ENCODE results near the gene COL18A1. TPM values are rescaled to one million over a fixed set of nuclear protein-coding genes. Genes with fewer than 3 reads are reported as not detected.
"Not testable (repeated sequence)": the region's sequence is repeated elsewhere in the genome, so short reads cannot be mapped to it uniquely, and the experiment has no call there.

Gene COL18A1
- total RNA-seq, 1 donor from 2014 or later, result 9.5 TPM

DNA sequence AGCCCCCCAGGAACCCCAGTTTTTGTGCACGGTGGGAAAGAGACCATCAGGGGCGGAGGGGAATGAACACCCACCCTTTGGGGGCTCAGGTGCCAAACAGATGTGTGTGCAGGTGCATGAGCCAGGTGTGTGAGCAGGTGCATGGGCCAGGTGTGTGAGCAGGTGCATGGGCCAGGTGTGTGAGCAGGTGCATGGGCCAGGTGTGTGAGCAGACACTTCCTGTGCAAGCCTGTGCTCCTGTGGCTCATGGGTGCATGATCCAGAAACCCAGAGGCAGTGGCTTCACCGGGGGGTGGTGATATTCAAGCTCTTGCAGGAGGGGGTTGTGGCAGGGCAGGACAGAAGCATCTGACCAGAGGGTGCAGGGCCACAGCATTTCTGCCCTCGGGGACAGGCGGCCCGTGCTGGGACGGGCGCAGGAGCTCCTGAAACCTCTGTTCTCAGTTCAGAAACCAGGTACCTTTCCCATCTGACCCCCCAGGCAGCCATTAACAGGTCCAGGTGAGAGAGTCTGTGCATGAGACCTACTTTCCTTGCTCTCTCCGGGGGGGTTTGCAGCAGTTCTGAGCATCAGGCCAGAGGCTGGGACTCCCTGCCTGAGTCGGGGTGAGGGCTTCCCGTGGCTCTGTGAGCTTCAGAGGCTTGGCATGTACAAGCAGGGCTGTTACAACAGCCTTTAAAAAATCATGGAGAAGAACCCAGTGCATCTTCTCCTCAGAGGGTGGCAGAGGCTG lies 29.1 kb downstream of the COL18A1 start:
- Mint-ChIP-seq H3K27me3 (ENCODE audit: unreplicated experiment) (peaks cover 3% of the 10 kb centered on the region), H3K36me3 (ENCODE audit: unreplicated experiment) (no peaks in the 10 kb centered on the region), H3K27ac (ENCODE audit: unreplicated experiment) (no peak overlapping the region), H3K4me3 (ENCODE audit: unreplicated experiment) (no peak overlapping the region), H3K9me3 (ENCODE audit: unreplicated experiment) (peaks cover 2% of the 10 kb centered on the region), H3K4me1 (ENCODE audit: low read depth, unreplicated experiment) (no peaks in the 10 kb centered on the region)
- no peak for DNase-seq
- TF ChIP-seq, protein P1, sequence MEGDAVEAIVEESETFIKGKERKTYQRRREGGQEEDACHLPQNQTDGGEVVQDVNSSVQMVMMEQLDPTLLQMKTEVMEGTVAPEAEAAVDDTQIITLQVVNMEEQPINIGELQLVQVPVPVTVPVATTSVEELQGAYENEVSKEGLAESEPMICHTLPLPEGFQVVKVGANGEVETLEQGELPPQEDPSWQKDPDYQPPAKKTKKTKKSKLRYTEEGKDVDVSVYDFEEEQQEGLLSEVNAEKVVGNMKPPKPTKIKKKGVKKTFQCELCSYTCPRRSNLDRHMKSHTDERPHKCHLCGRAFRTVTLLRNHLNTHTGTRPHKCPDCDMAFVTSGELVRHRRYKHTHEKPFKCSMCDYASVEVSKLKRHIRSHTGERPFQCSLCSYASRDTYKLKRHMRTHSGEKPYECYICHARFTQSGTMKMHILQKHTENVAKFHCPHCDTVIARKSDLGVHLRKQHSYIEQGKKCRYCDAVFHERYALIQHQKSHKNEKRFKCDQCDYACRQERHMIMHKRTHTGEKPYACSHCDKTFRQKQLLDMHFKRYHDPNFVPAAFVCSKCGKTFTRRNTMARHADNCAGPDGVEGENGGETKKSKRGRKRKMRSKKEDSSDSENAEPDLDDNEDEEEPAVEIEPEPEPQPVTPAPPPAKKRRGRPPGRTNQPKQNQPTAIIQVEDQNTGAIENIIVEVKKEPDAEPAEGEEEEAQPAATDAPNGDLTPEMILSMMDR (IDR thresholded peaks at IDR 0.05; ENCODE audit: partially characterized antibody, unreplicated experiment), result no peak

DNA sequence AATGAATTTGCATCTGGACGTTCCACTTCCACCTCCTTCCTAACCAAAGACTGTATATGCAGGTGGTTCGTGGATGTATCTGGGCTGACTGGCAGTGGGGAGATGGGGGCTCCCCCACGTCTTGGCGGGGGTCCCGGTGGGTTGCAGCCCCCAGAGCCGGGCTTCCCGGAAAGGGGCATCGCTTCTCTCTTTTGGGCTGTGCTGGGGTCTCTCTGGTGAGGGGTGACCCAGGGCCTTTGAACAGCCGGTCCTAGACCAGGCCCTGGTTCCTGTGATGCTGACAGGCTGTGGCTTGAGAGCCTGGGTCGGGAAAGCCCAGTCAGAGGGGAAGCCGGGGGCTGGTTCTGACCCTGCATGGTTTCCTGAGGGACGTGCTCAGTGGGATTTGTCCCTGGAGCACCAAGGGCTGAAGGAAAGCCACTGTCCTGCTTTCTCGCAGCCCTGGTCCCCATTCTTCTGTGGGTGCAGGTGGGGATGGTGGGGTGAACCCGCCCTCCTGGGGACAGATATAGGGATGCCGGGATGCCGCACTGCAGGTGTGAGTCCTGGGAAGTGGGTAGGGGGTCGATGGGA lies 29.8 kb downstream of the COL18A1 start:
- H3K4me3 Mint-ChIP-seq (ENCODE audit: unreplicated experiment), result no peak overlapping the region
- H3K27me3 Mint-ChIP-seq (ENCODE audit: unreplicated experiment), result peaks cover 3% of the 10 kb centered on the region
- DNase-seq, result no peak
- no peaks in the 10 kb centered on the region for H3K4me1 Mint-ChIP-seq (ENCODE audit: low read depth, unreplicated experiment)
- no peaks in the 10 kb centered on the region for H3K36me3 Mint-ChIP-seq (ENCODE audit: unreplicated experiment)
- H3K9me3 Mint-ChIP-seq (ENCODE audit: unreplicated experiment), result peaks cover 2% of the 10 kb centered on the region
- H3K27ac Mint-ChIP-seq (ENCODE audit: unreplicated experiment), result no peak overlapping the region
- TF ChIP-seq, protein P1 (IDR thresholded peaks at IDR 0.05; ENCODE audit: partially characterized antibody, unreplicated experiment), result no peak

DNA sequence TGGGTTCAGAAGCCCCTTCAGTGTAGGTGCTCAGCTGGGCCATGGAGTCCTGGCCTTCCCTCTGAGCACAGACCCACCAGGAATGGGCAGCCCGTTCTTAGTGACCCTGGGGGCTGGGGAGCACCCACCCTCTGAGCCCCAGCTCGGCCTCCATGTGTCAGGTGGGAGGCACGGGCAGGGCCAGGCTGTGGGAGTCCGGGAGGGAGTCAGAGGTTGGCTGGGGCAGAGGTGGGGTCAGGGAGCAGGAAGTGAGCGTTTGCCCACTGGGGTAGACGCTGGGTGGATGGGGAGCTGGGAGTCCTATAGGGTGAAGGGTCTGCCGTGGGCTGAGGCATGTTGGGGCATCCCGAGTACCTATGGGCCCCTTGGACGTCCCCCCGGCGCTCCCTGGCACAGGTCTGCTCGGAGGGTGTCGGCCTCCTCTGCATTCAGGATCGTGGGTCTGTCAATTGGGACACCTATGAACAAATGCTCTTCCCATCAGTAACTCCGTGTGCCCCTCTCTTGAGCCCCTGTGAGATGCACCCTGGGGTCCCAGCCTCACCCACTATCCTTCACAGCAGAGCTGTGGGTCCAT lies 30.5 kb downstream of the COL18A1 start:
- TF ChIP-seq, protein P1 (IDR thresholded peaks at IDR 0.05; ENCODE audit: partially characterized antibody, unreplicated experiment), result no peak
- Mint-ChIP-seq H3K27ac (ENCODE audit: unreplicated experiment) (no peak overlapping the region), H3K27me3 (ENCODE audit: unreplicated experiment) (peaks cover 3% of the 10 kb centered on the region), H3K4me3 (ENCODE audit: unreplicated experiment) (no peak overlapping the region), H3K9me3 (ENCODE audit: unreplicated experiment) (peaks cover 2% of the 10 kb centered on the region), H3K4me1 (ENCODE audit: low read depth, unreplicated experiment) (no peaks in the 10 kb centered on the region), H3K36me3 (ENCODE audit: unreplicated experiment) (no peaks in the 10 kb centered on the region)
- no peak for DNase-seq

DNA sequence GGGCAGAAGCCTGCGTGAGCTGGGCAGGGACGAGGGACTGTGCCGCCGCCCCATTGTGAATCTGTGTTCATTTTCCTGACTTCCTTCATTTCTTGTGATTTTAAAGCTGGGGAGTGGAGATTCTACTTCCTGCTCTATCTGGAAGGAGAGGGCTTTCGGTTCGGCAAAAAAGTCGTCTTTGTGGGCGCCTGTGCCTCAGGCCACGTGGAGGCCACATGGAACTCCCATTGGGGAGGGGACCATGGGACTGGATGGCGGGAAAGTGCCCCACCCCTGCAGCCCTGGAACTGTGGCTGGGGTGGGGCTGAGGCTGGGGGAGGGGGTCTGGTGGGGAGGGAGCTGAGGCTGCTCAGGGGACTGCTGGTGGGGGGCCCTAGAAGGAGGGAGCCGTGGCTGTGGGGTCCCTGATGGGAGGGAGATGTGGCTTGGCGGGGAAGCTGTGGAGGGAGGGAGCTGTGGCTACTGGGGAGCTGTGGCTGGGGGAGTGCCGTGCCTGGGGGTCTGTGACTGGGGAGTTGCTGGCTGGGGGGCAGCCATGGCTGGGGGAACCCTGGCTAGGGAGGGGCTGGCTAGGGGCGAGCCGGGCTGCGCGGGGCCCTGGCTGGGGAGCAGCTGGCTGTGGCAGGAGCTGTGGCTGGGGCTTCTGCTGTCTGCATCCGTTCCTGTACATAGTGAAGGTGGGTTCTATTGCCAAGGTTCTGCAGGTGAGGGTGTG lies 31.5 kb downstream of the COL18A1 start:
- TF ChIP-seq, protein P1 (IDR thresholded peaks at IDR 0.05; ENCODE audit: partially characterized antibody, unreplicated experiment), result no peak
- no peak overlapping the region for H3K4me3 Mint-ChIP-seq (ENCODE audit: unreplicated experiment)
- H3K4me1 Mint-ChIP-seq (ENCODE audit: low read depth, unreplicated experiment), result no peaks in the 10 kb centered on the region
- H3K27ac Mint-ChIP-seq (ENCODE audit: unreplicated experiment), result no peak overlapping the region
- H3K9me3 Mint-ChIP-seq (ENCODE audit: unreplicated experiment), result peaks cover 2% of the 10 kb centered on the region
- DNase-seq, result no peak
- no peaks in the 10 kb centered on the region for H3K36me3 Mint-ChIP-seq (ENCODE audit: unreplicated experiment)
- H3K27me3 Mint-ChIP-seq (ENCODE audit: unreplicated experiment), result peaks cover 3% of the 10 kb centered on the region

DNA sequence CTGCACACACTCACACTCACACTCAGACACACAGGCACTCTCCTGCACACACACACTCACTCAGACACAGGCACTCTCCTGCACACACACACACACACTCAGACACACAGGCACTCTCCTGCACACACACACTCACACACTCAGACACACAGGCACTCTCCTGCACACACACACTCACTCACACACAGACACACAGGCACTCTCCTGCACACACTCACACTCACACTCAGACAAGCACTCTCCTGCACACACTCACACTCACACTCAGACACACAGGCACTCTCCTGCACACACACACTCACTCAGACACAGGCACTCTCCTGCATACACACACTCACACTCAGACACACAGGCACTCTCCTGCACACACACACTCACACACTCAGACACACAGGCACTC lies 32.9 kb downstream of the COL18A1 start:
- not testable (repeated sequence) for H3K4me3 Mint-ChIP-seq (ENCODE audit: unreplicated experiment); DNase-seq; H3K4me1 Mint-ChIP-seq (ENCODE audit: low read depth, unreplicated experiment); H3K27me3 Mint-ChIP-seq (ENCODE audit: unreplicated experiment); H3K9me3 Mint-ChIP-seq (ENCODE audit: unreplicated experiment); H3K27ac Mint-ChIP-seq (ENCODE audit: unreplicated experiment); H3K36me3 Mint-ChIP-seq (ENCODE audit: unreplicated experiment)
